ENCODE measurements around the gene ADAMTS8.

The ADAMTS8 gene

GRCh38 chr11:130436171-130436570 is 7.8 kb upstream of the ADAMTS8 start:
- no peak for DNase-seq

- DNase-seq: no peak
These were observed 7.3 kb upstream of the ADAMTS8 start for GRCh38 chr11:130435671-130436070.

GRCh38 chr11:130434521-130435223 is 6.3 kb upstream of the ADAMTS8 start:
- DNase-seq: peak; percentile 7 to 44 (median 20)

- no peak for DNase-seq
These were observed 4.9 kb upstream of the ADAMTS8 start for GRCh38 chr11:130433357-130433756.

GRCh38 chr11:130431801-130432200 is 3.4 kb upstream of the ADAMTS8 start:
- DNase-seq: no peak

- peak in 3 of 4 experiments; percentile 16 to 41 (median 19) for DNase-seq
These were observed 2.9 kb upstream of the ADAMTS8 start for GRCh38 chr11:130431331-130431773.

- no peak for DNase-seq
These were observed 1.6 kb upstream of the ADAMTS8 start for GRCh38 chr11:130429983-130430382.

GRCh38 chr11:130429120-130429681 is 792 bp upstream of the ADAMTS8 start:
- no peak for DNase-seq

GRCh38 chr11:130427581-130428315 is 661 bp downstream of the ADAMTS8 start:
- DNase-seq: no peak

GRCh38 chr11:130426837-130427341 is 1.5 kb downstream of the ADAMTS8 start:
- no peak for DNase-seq

- no peak for DNase-seq
These were observed 2.1 kb downstream of the ADAMTS8 start for GRCh38 chr11:130426223-130426836.

GRCh38 chr11:130425156-130425555 is 3.3 kb downstream of the ADAMTS8 start:
- DNase-seq: no peak

GRCh38 chr11:130424613-130425140 is 3.7 kb downstream of the ADAMTS8 start:
- DNase-seq: no peak

GRCh38 chr11:130423541-130424142 is 4.8 kb downstream of the ADAMTS8 start:
- no peak for DNase-seq

- no peak for DNase-seq
These were observed 6.0 kb downstream of the ADAMTS8 start for GRCh38 chr11:130422251-130422995.

- DNase-seq: no peak
These were observed 6.7 kb downstream of the ADAMTS8 start for GRCh38 chr11:130421697-130422096.

- no peak for DNase-seq
These were observed 7.2 kb downstream of the ADAMTS8 start for GRCh38 chr11:130421199-130421585.

- no peak for DNase-seq
These were observed 7.8 kb downstream of the ADAMTS8 start for GRCh38 chr11:130420478-130421198.

GRCh38 chr11:130418756-130419155 is 9.7 kb downstream of the ADAMTS8 start:
- no peak for DNase-seq

GRCh38 chr11:130418210-130418609 is 10.2 kb downstream of the ADAMTS8 start:
- no peak for DNase-seq

- DNase-seq: no peak
These were observed 11.5 kb downstream of the ADAMTS8 start for GRCh38 chr11:130416906-130417305.

All from activated naive CD4-positive, alpha-beta T cell (primary cell).